Gastrocnemius medialis (tissue), 4 donors: Measurements from ENCODE around the gene TMA7. TPM values are rescaled to one million over a fixed set of nuclear protein-coding genes. Genes with fewer than 3 reads are reported as not detected.

ENCODE experiments used
- ATAC-seq, 2 donors: fragments of 150-250 bp; one replicate each; pipeline ENCODE4 v1.9.1; 2016
- DNase-seq, 2 donors: peaks; one replicate each; pipeline ENCODE4 v3.0.0-alpha.2; 2019
- H3K27ac ChIP-seq, 4 donors: fragments of 200-600 bp; sonication (generic); 1 replicate in 1 of 4; 2 replicates in 3 of 4; pipeline ENCODE4 v1.5.1; 2016 to 2018; ENCODE audit warnings: mild to moderate bottlenecking in 2 of 4, moderate library complexity in 1 of 4
- H3K27me3 ChIP-seq, 3 donors: fragments of 200-600 bp; sonication (generic) in 2 of 3; 1 replicate in 1 of 3; 2 replicates in 2 of 3; pipeline versions ENCODE4 v1.5.1 to v1.6.0; 2016 to 2019; ENCODE audit warnings: mild to moderate bottlenecking in 1 of 3, moderate library complexity in 1 of 3
- H3K36me3 ChIP-seq, 2 donors: fragments of 200-600 bp; sonication (generic) in 1 of 2; one replicate each; pipeline ENCODE4 v1.5.1; 2017 to 2018
- H3K4me1 ChIP-seq, 2 donors: fragments of 200-600 bp; sonication (generic) in 1 of 2; one replicate each; pipeline ENCODE4 v1.5.1; 2016 to 2017; ENCODE audit warnings: mild to moderate bottlenecking in 2 of 2
- H3K4me3 ChIP-seq, 4 donors: fragments of 200-600 bp; sonication (generic) in 3 of 4; 1 replicate in 1 of 4; 2 replicates in 3 of 4; pipeline ENCODE4 v1.5.1; 2016 to 2019; ENCODE audit warnings: mild to moderate bottlenecking in 2 of 4
- H3K9me3 ChIP-seq, 3 donors: fragments of 200-600 bp; sonication (generic) in 2 of 3; 1 replicate in 1 of 3; 2 replicates in 2 of 3; pipeline ENCODE4 v1.5.1; 2016 to 2019
- POLR2A ChIP-seq, 2 donors: fragments of 450-650 bp; IDR thresholded peaks; one replicate each; pipeline ENCODE4 v1.6.1; 2017; ENCODE audit warnings: antibody characterized with exemption in 2 of 2, mild to moderate bottlenecking in 2 of 2, moderate library complexity in 2 of 2
- in situ Hi-C, 4 donors: fragments of 200-750 bp; cut with MboI; loops; one replicate each; pipeline versions ENCODE4 v1.15.0 to v1.8.0; 2017; ENCODE audit warnings: low sequenced_read_pairs in 4 of 4
- intact Hi-C: fragments of 100-400 bp; cut with DNase I; formaldehyde crosslinking; loops from one replicate; pipeline ENCODE4 v1.15.1; 2023; ENCODE audit warnings: low total_unique reads
- total RNA-seq, 4 donors: library from RNA; depleted of rRNA; stranded (reverse); fragments of >200 nt; gene quantifications; one replicate each; pipeline versions ENCODE4 v1.1.0 to v1.2.3, GENCODE V29; 2016
- TF ChIP-seq, protein P1 (sequence below), 5 experiments: fragments of 450-650 bp in 3 of 5; fragments of 200-600 bp in 2 of 5; sonication (generic) in 2 of 5; IDR thresholded peaks in 4 of 5; conservative IDR thresholded peaks in 1 of 5; 1 replicate in 4 of 5; 2 replicates in 1 of 5; pipeline ENCODE4 v1.5.1; 2016 to 2019; ENCODE audit warnings: antibody characterized with exemption in 5 of 5, mild to moderate bottlenecking in 3 of 5, moderate library complexity in 3 of 5

Gene TMA7
- total RNA-seq, 4 donors from 2014 or later: 202 to 353 (median 294) TPM

GRCh38 chr3:48423883-48424695 is 16.0 kb upstream of the TMA7 start:
- TF ChIP-seq POLR2A (IDR thresholded peaks at IDR 0.05): no peak
- TF ChIP-seq, protein P1, sequence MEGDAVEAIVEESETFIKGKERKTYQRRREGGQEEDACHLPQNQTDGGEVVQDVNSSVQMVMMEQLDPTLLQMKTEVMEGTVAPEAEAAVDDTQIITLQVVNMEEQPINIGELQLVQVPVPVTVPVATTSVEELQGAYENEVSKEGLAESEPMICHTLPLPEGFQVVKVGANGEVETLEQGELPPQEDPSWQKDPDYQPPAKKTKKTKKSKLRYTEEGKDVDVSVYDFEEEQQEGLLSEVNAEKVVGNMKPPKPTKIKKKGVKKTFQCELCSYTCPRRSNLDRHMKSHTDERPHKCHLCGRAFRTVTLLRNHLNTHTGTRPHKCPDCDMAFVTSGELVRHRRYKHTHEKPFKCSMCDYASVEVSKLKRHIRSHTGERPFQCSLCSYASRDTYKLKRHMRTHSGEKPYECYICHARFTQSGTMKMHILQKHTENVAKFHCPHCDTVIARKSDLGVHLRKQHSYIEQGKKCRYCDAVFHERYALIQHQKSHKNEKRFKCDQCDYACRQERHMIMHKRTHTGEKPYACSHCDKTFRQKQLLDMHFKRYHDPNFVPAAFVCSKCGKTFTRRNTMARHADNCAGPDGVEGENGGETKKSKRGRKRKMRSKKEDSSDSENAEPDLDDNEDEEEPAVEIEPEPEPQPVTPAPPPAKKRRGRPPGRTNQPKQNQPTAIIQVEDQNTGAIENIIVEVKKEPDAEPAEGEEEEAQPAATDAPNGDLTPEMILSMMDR (IDR thresholded peaks at IDR 0.05 in 4 of 5, conservative IDR thresholded peaks at IDR 0.05 in 1 of 5): no peak
- Histone ChIP-seq H3K9me3 (no peaks in the 10 kb centered on the region), H3K27ac (no peak overlapping the region), H3K4me1 (peaks cover 0 to 5% of the 10 kb centered on the region in 2 donors), H3K4me3 (no peak overlapping the region), H3K36me3 (no peaks in the 10 kb centered on the region), H3K27me3 (peaks cover 0 to 10% (median 0%) of the 10 kb centered on the region in 3 donors)
- intact Hi-C loops (no loop called here), in situ Hi-C loops (no loop called here)
- DNase-seq (no peak), ATAC-seq (no peak)

DNA sequence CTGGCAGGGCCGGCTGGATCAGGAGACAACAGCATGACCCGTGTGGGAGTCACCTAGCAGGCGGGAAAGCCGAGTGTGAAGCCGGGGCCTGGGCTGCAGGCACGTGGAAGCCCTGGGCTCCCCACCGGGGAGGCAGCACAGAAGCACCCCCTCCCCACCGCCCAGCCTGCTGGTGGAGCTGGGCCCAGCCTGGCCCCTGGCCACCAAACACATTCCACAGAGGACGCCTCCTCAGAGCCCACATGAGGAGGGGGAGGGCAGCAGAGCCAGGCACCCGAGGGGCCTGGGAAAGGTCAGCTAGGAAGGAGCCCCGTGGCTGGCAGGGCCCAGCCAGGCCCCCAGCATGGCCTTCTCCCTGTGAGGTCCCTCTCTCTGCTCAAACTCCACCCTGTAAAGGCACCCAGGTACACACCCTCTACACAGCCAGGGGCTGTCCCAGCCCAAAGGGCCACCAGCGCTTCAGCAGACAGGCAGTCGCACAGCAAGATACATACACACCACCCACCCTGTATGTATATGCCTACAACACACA is 14.7 kb upstream of the TMA7 start:
- no peak overlapping the region for H3K27ac ChIP-seq
- ATAC-seq: no peak

GRCh38 chr3:48426401-48426909 is 13.6 kb upstream of the TMA7 start:
- no peak for DNase-seq

More for the DNA sequence above, 14.7 kb upstream of the TMA7 start:
- intact Hi-C loops: no loop called here
- Histone ChIP-seq H3K4me1 (peaks cover 5 to 9% of the 10 kb centered on the region in 2 donors), H3K4me3 (no peak overlapping the region), H3K9me3 (no peaks in the 10 kb centered on the region), H3K36me3 (no peaks in the 10 kb centered on the region), H3K27me3 (peaks cover 0 to 10% (median 0%) of the 10 kb centered on the region in 3 donors)
- DNase-seq: no peak
- TF ChIP-seq POLR2A (IDR thresholded peaks at IDR 0.05): no peak
- TF ChIP-seq, protein P1 (IDR thresholded peaks at IDR 0.05 in 4 of 5, conservative IDR thresholded peaks at IDR 0.05 in 1 of 5): no peak
- in situ Hi-C loops: no loop called here

DNA sequence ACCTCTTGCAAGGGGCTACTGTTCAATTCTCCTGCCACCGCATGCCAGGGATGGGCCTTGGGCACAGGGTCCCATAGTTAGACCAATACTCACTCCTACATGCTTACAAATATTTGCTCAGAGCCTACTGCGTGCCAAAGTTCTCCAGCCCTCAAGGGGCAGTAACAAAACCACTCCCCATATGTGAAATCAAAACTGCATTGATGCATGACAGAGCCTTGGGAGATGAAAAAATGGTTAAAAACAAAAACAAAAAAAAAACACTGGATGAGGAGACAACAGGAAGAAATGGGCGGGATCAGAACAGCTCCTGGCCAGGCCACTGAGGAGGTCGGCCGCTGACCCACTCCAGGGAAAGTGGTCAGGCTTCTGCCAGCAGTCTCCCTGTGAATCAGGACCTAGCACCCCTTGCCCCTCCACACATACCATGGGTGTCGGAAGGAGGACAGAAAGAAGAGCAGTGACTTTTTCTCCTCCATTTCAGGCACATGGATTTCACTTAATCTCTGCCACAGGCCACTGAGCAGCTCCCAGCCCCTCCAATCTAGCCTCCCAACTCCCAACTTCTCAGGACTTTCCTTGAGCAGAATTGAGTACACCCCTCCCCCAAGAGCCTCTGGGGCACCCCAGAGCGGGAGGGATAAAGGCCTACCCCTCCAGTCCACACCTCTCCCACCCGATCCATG is 13.0 kb upstream of the TMA7 start:
- intact Hi-C loops: no loop called here
- Histone ChIP-seq H3K9me3 (no peaks in the 10 kb centered on the region), H3K27ac (peak overlapping the region in 1 of 4 donors; percentile 34), H3K4me1 (peaks cover 5 to 9% of the 10 kb centered on the region in 2 donors), H3K4me3 (no peak overlapping the region), H3K27me3 (peaks cover 0 to 10% (median 0%) of the 10 kb centered on the region in 3 donors), H3K36me3 (no peaks in the 10 kb centered on the region)
- ATAC-seq (no peak), DNase-seq (no peak)
- TF ChIP-seq POLR2A (IDR thresholded peaks at IDR 0.05): no peak
- TF ChIP-seq, protein P1 (IDR thresholded peaks at IDR 0.05 in 4 of 5, conservative IDR thresholded peaks at IDR 0.05 in 1 of 5): no peak
- in situ Hi-C loops: no loop called here

More at GRCh38 chr3:48426401-48426909, 13.6 kb upstream of the TMA7 start:
- intact Hi-C loops: no loop called here
- Histone ChIP-seq H3K4me1 (peaks cover 5 to 9% of the 10 kb centered on the region in 2 donors), H3K36me3 (no peaks in the 10 kb centered on the region), H3K27me3 (peaks cover 0 to 10% (median 0%) of the 10 kb centered on the region in 3 donors), H3K9me3 (no peaks in the 10 kb centered on the region), H3K27ac (no peak overlapping the region), H3K4me3 (no peak overlapping the region)
- TF ChIP-seq POLR2A (IDR thresholded peaks at IDR 0.05): no peak
- TF ChIP-seq, protein P1 (IDR thresholded peaks at IDR 0.05 in 4 of 5, conservative IDR thresholded peaks at IDR 0.05 in 1 of 5): no peak
- ATAC-seq: no peak
- in situ Hi-C loops: no loop called here
